ENCODE data around the gene LRRC53. TPM values are rescaled to one million over a fixed set of nuclear protein-coding genes. Genes with fewer than 3 reads are reported as not detected.

LRRC53 gene
- total RNA-seq, 1 donor from 2014 or later: not detected

GRCh38 chr1:74437035-74437434, 75.4 kb downstream of the LRRC53 start:
- no peak for TF ChIP-seq CTCF (conservative IDR thresholded peaks at IDR 0.05; ENCODE audit: low read depth, low read length)
- no peak overlapping the region for H3K4me3 ChIP-seq (ENCODE audit: low read depth, low read length)
- no peak for DNase-seq (ENCODE audit: low read depth)

GRCh38 chr1:74436078-74436477, 76.3 kb downstream of the LRRC53 start:
- no peak overlapping the region for H3K4me3 ChIP-seq (ENCODE audit: low read depth, low read length)
- DNase-seq (ENCODE audit: low read depth): no peak
- no peak for TF ChIP-seq CTCF (conservative IDR thresholded peaks at IDR 0.05; ENCODE audit: low read depth, low read length)

GRCh38 chr1:74434321-74434720, 78.1 kb downstream of the LRRC53 start:
- no peak for DNase-seq (ENCODE audit: low read depth)
- TF ChIP-seq CTCF (conservative IDR thresholded peaks at IDR 0.05; ENCODE audit: low read depth, low read length): no peak
- no peak overlapping the region for H3K4me3 ChIP-seq (ENCODE audit: low read depth, low read length)

GRCh38 chr1:74432325-74432724, 80.1 kb downstream of the LRRC53 start:
- H3K4me3 ChIP-seq (ENCODE audit: low read depth, low read length): no peak overlapping the region
- TF ChIP-seq CTCF (conservative IDR thresholded peaks at IDR 0.05; ENCODE audit: low read depth, low read length): no peak
- DNase-seq (ENCODE audit: low read depth): no peak

- DNase-seq (ENCODE audit: low read depth): no peak
- TF ChIP-seq CTCF (conservative IDR thresholded peaks at IDR 0.05; ENCODE audit: low read depth, low read length): no peak
- no peak overlapping the region for H3K4me3 ChIP-seq (ENCODE audit: low read depth, low read length)
Measured at GRCh38 chr1:74431531-74431930, 80.9 kb downstream of the LRRC53 start.

GRCh38 chr1:74430342-74430934, 82.0 kb downstream of the LRRC53 start:
- TF ChIP-seq CTCF (conservative IDR thresholded peaks at IDR 0.05; ENCODE audit: low read depth, low read length): no peak

GRCh38 chr1:74429580-74429979, 82.8 kb downstream of the LRRC53 start:
- no peak overlapping the region for H3K4me3 ChIP-seq (ENCODE audit: low read depth, low read length)
- no peak for TF ChIP-seq CTCF (conservative IDR thresholded peaks at IDR 0.05; ENCODE audit: low read depth, low read length)
- DNase-seq (ENCODE audit: low read depth): no peak

More at GRCh38 chr1:74430342-74430934, 82.0 kb downstream of the LRRC53 start:
- DNase-seq (ENCODE audit: low read depth): no peak
- H3K4me3 ChIP-seq (ENCODE audit: low read depth, low read length): no peak overlapping the region
